ENCODE measurements around the gene BCLAF1. TPM values are rescaled to one million over a fixed set of nuclear protein-coding genes. Genes with fewer than 3 reads are reported as not detected.

BCLAF1 gene
- total and polyA plus RNA-seq, 9 of the 15 experiments (the other 6 are each of a cell fraction or from before 2014, with no cell fraction given) = 65.4 to 286 (median 165) TPM

GRCh38 chr6:136309729-136310311, 20.2 kb upstream of the BCLAF1 start:
- Histone ChIP-seq H3K27ac (ENCODE audit: extremely low read depth, low read depth, low read length) (no peak overlapping the region), H3K9ac (ENCODE audit: insufficient read depth in 1 of 2, low read depth in 2 of 2, low read length in 2 of 2) (no peak overlapping the region), H3K36me3 (ENCODE audit: control insufficient read depth, insufficient read depth, low read length) (no peaks in the 10 kb centered on the region), H3K9me1 (ENCODE audit: control insufficient read depth, insufficient read depth, low read length) (no peaks in the 10 kb centered on the region), H3K27me3 (ENCODE audit: control insufficient read depth in 2 of 2, insufficient read depth in 2 of 2, low read length in 2 of 2) (peaks cover 2 to 6% of the 10 kb centered on the region in 2 experiments; a peak in 3 of 5 replicates), H2AFZ (ENCODE audit: low read depth, low read length) (no peak overlapping the region), H3K4me2 (ENCODE audit: insufficient read depth, low read length) (no peak overlapping the region), H3K4me3 (no peak overlapping the region), H3K9me3 (replicated peaks; ENCODE audit: control insufficient read depth, insufficient read depth, low read depth, low read length) (no peaks in the 10 kb centered on the region), H4K20me1 (replicated peaks; ENCODE audit: control insufficient read depth, insufficient read depth, low read length) (no peaks in the 10 kb centered on the region), H3K4me1 (replicated peaks in 1 of 2; ENCODE audit: control insufficient read depth in 2 of 2, insufficient read depth in 2 of 2, low read length in 2 of 2) (peaks cover 0 to 4% of the 10 kb centered on the region in 2 experiments; a peak in 2 of 5 replicates), H3K79me2 (ENCODE audit: control insufficient read depth, insufficient read depth, low read length) (no peaks in the 10 kb centered on the region)
- FAIRE-seq (no peak), ATAC-seq (no peak), DNase-seq (ENCODE audit: extremely low read depth in 1 of 4, low spot score in 3 of 4) (no peak)
- WGBS (ENCODE audit: insufficient coverage, low coverage, missing lambda C conversion rate) = 18% methylated on average over 1 of the region's 1 CpG
- no TSS peak for BruUV-seq (replicated peaks)
- intact Hi-C loops (cut with micrococcal nuclease) (loop anchor here (10.0 kb wide), 3 partner anchors 375 to 805 kb away; no protein-coding TSS in a partner anchor), in situ Hi-C loops (cut with MboI) (no loop called here)
- ChIA-PET POLR2A (interaction anchor here (0.6 to 4.6 kb wide), 2 partner anchors 12 to 20 kb away, joined by 3 to 28 read pairs; partner anchors contain the start of gene BCLAF1), CTCF (ENCODE audit: low intra/inter-chr PET ratio) (no interaction called here)
- TF ChIP-seq, protein P1, sequence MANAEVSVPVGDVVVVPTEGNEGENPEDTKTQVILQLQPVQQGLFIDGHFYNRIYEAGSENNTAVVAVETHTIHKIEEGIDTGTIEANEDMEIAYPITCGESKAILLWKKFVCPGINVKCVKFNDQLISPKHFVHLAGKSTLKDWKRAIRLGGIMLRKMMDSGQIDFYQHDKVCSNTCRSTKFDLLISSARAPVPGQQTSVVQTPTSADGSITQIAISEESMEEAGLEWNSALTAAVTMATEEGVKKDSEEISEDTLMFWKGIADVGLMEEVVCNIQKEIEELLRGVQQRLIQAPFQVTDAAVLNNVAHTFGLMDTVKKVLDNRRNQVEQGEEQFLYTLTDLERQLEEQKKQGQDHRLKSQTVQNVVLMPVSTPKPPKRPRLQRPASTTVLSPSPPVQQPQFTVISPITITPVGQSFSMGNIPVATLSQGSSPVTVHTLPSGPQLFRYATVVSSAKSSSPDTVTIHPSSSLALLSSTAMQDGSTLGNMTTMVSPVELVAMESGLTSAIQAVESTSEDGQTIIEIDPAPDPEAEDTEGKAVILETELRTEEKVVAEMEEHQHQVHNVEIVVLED (CRISPR knock-in tag; IDR thresholded peaks at IDR 0.05) = no peak
- TF ChIP-seq ZNF165 (CRISPR knock-in tag; IDR thresholded peaks at IDR 0.05; ENCODE audit: borderline replicate concordance) = no peak
- no peak for TF ChIP-seq CTCFL (IDR thresholded peaks at IDR 0.05; ENCODE audit: borderline replicate concordance, insufficient read depth, low read depth, low read length, poor library complexity, severe bottlenecking)
- TF ChIP-seq ZNF512 (tag; IDR thresholded peaks at IDR 0.05) = peak; percentile 96
- no peak for TF ChIP-seq TRIM28 (IDR thresholded peaks at IDR 0.05)
- TF ChIP-seq RNF219 (CRISPR knock-in tag; IDR thresholded peaks at IDR 0.05) = no peak
- TF ChIP-seq HDAC2 (IDR thresholded peaks at IDR 0.05) = no peak
- no peak for TF ChIP-seq CBFB (CRISPR knock-in tag; IDR thresholded peaks at IDR 0.05)
- TF ChIP-seq ASH1L (IDR thresholded peaks at IDR 0.05; ENCODE audit: borderline replicate concordance, low read depth, partially characterized antibody) = no peak
- TF ChIP-seq, protein P2, sequence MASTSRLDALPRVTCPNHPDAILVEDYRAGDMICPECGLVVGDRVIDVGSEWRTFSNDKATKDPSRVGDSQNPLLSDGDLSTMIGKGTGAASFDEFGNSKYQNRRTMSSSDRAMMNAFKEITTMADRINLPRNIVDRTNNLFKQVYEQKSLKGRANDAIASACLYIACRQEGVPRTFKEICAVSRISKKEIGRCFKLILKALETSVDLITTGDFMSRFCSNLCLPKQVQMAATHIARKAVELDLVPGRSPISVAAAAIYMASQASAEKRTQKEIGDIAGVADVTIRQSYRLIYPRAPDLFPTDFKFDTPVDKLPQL (IDR thresholded peaks at IDR 0.05; ENCODE audit: extremely low read depth, insufficient read length) = no peak
- 0 out of 2 replicates have a peak, but pooled peaks have one; percentile 14 for TF ChIP-seq DPF2 (IDR thresholded peaks at IDR 0.05)
- TF ChIP-seq NFIC (IDR thresholded peaks at IDR 0.05) = peak; percentile 65
- TF ChIP-seq ZNF324 (CRISPR knock-in tag; IDR thresholded peaks at IDR 0.05) = no peak
- TF ChIP-seq ARID1B (IDR thresholded peaks at IDR 0.05) = 0 out of 2 replicates have a peak, but pooled peaks have one; percentile 15
